A673 (cell line): ENCODE measurements around the gene RILPL2.

Experiments
- EZH2 ChIP-seq: fragments of 200-600 bp; sonication (generic); IDR thresholded peaks from 2 replicates; pipeline ENCODE4 v1.6.1; 2017; ENCODE audit warnings: borderline replicate concordance, low read depth, mild to moderate bottlenecking, mixed read lengths, antibody characterized with exemption, low read length; ENCODE audit not compliant: poor library complexity, severe bottlenecking
- TF ChIP-seq, protein P1 (sequence below): fragments of 300-800, 200-600 bp; sonication (generic); conservative IDR thresholded peaks from 2 replicates; pipeline ENCODE4 v1.5.1; 2017; ENCODE audit warnings: low read depth, mild to moderate bottlenecking, antibody characterized with exemption, low read length, moderate library complexity, mixed read lengths

DNA sequence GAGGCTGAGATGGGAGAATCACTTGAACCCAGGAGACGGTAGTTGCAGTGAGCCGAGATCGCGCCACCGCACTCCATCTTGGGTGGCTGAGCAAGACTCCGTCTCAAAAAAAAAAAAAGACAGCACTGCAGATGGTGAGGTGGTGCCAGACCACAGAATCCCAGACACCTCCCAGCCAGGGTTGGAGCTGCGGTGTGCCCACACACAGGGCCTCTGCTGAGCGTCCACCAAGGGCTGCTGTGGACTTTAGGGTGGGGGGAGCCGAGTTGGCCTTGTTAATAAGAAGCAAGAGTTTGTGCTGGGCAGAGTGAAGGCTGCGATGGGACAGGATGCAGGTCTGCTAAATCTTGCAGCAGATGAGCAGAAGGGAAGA, 38.3 kb downstream of the RILPL2 start:
- TF ChIP-seq, protein P1, sequence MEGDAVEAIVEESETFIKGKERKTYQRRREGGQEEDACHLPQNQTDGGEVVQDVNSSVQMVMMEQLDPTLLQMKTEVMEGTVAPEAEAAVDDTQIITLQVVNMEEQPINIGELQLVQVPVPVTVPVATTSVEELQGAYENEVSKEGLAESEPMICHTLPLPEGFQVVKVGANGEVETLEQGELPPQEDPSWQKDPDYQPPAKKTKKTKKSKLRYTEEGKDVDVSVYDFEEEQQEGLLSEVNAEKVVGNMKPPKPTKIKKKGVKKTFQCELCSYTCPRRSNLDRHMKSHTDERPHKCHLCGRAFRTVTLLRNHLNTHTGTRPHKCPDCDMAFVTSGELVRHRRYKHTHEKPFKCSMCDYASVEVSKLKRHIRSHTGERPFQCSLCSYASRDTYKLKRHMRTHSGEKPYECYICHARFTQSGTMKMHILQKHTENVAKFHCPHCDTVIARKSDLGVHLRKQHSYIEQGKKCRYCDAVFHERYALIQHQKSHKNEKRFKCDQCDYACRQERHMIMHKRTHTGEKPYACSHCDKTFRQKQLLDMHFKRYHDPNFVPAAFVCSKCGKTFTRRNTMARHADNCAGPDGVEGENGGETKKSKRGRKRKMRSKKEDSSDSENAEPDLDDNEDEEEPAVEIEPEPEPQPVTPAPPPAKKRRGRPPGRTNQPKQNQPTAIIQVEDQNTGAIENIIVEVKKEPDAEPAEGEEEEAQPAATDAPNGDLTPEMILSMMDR: no peak
- no peak for TF ChIP-seq EZH2
